Hepatocyte (in vitro differentiated cells): Measurements from ENCODE around the gene RHCG. TPM values are rescaled to one million over a fixed set of nuclear protein-coding genes. Genes with fewer than 3 reads are reported as not detected.

ENCODE experiments used
- DNase-seq: peaks from one replicate; pipeline ENCODE4 v3.0.0-alpha.2; 2016; ENCODE audit warnings: low spot score
- H2AFZ ChIP-seq: fragments of 200-600 bp; sonication (generic); 2 replicates; pipeline ENCODE4 v1.6.0; 2016; ENCODE audit warnings: antibody characterized with exemption, mild to moderate bottlenecking
- H3K27ac ChIP-seq: fragments of 200-600 bp; sonication (generic); 2 replicates; pipeline ENCODE4 v1.5.1; 2016; ENCODE audit warnings: mild to moderate bottlenecking
- H3K27me3 ChIP-seq: fragments of 200-600 bp; sonication (generic); 2 replicates; pipeline ENCODE4 v1.6.1; 2016
- H3K36me3 ChIP-seq: fragments of 200-600 bp; sonication (generic); replicated peaks from 2 replicates; pipeline ENCODE4 v1.5.1; 2016; ENCODE audit warnings: low read depth; ENCODE audit not compliant: insufficient read depth
- H3K4me1 ChIP-seq: fragments of 200-600 bp; sonication (generic); 2 replicates; pipeline ENCODE4 v1.5.1; 2016; ENCODE audit warnings: mild to moderate bottlenecking, moderate library complexity; ENCODE audit not compliant: insufficient read depth
- H3K4me2 ChIP-seq: fragments of 200-600 bp; sonication (generic); 2 replicates; pipeline ENCODE4 v1.6.0; 2016
- H3K4me3 ChIP-seq: fragments of 200-600 bp; sonication (generic); 2 replicates; pipeline ENCODE4 v1.5.1; 2016; ENCODE audit warnings: mild to moderate bottlenecking
- H3K79me2 ChIP-seq: fragments of 200-600 bp; sonication (generic); 2 replicates; pipeline ENCODE4 v1.6.0; 2017; ENCODE audit warnings: mild to moderate bottlenecking
- H3K9me2 ChIP-seq: fragments of 200-600 bp; sonication (generic); replicated peaks from 2 replicates; pipeline ENCODE4 v1.6.0; 2017; ENCODE audit warnings: mild to moderate bottlenecking; ENCODE audit not compliant: insufficient read depth
- H3K9me3 ChIP-seq: fragments of 200-600 bp; sonication (generic); 2 replicates; pipeline ENCODE4 v1.5.1; 2016; ENCODE audit warnings: low read depth, mild to moderate bottlenecking
- H4K20me1 ChIP-seq: fragments of 200-600 bp; sonication (generic); 2 replicates; pipeline ENCODE4 v1.6.0; 2016; ENCODE audit warnings: mild to moderate bottlenecking; ENCODE audit not compliant: insufficient read depth, poor library complexity, severe bottlenecking
- EZH2 ChIP-seq: fragments of 200-600 bp; sonication (generic); IDR thresholded peaks from 2 replicates; pipeline ENCODE4 v1.6.1; 2016; ENCODE audit warnings: antibody characterized with exemption, mild to moderate bottlenecking, borderline replicate concordance
- EZH2phosphoT487 ChIP-seq: fragments of 200-600 bp; sonication (generic); IDR thresholded peaks from one replicate; pipeline ENCODE4 v1.6.1; 2018; ENCODE audit warnings: antibody characterized with exemption, mild to moderate bottlenecking, low read depth, moderate library complexity; ENCODE audit not compliant: unreplicated experiment, severe bottlenecking
- WGBS: methylation state at CpG from one replicate; pipeline ENCODE4 v1.1.6; 2016; ENCODE audit warnings: low lambda C conversion rate; ENCODE audit errors: missing lambda C conversion rate; 5-methylcytosine and 5-hydroxymethylcytosine counted together
- polyA plus RNA-seq: library from polyadenylated mRNA; unstranded; fragments of >200 nt; fragmentation: Nextera tagmentation; extraction: Ambion mirVana; gene quantifications from 2 replicates; pipeline ENCODE4 v1.2.1, GENCODE V29; 2016
- total RNA-seq: library from RNA; depleted of rRNA; stranded (reverse); fragments of >200 nt; gene quantifications from 2 replicates; pipeline ENCODE4 v1.2.3, GENCODE V29; 2014
- TF ChIP-seq, protein P1 (sequence below): fragments of 200-600 bp; sonication (generic); IDR thresholded peaks from 2 replicates; pipeline ENCODE4 v1.5.1; 2016; ENCODE audit warnings: antibody characterized with exemption, mild to moderate bottlenecking; ENCODE audit not compliant: poor library complexity

RHCG gene
- total and polyA plus RNA-seq, 2 experiments from 2014 or later = 1.1 to 1.7 TPM

DNA sequence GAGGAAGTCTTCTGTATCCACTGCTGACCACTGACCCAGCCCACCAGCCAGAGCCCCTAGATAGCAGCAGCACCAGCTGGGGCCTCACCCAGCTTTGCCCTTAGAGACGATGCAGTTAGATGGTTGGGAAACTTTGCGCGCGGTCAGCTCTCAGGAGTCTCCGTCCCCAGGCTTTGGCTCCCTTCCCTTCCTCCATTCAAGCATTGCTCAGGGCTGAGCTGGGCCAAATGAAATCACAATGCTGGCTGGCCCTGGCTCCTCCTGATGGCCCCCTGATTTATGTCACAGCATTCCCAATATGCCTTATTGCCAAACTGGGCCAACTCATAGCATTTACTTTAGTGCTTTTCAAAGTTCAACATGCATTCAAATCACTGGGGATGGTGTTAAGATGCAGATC, 34.6 kb upstream of the RHCG start:
- no peaks in the 10 kb centered on the region for H3K27me3 ChIP-seq
- DNase-seq = no peak
- H2AFZ ChIP-seq = no peak overlapping the region
- H3K36me3 ChIP-seq = no peaks in the 10 kb centered on the region
- H3K4me2 ChIP-seq = no peak overlapping the region
- TF ChIP-seq, protein P1, sequence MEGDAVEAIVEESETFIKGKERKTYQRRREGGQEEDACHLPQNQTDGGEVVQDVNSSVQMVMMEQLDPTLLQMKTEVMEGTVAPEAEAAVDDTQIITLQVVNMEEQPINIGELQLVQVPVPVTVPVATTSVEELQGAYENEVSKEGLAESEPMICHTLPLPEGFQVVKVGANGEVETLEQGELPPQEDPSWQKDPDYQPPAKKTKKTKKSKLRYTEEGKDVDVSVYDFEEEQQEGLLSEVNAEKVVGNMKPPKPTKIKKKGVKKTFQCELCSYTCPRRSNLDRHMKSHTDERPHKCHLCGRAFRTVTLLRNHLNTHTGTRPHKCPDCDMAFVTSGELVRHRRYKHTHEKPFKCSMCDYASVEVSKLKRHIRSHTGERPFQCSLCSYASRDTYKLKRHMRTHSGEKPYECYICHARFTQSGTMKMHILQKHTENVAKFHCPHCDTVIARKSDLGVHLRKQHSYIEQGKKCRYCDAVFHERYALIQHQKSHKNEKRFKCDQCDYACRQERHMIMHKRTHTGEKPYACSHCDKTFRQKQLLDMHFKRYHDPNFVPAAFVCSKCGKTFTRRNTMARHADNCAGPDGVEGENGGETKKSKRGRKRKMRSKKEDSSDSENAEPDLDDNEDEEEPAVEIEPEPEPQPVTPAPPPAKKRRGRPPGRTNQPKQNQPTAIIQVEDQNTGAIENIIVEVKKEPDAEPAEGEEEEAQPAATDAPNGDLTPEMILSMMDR = no peak
- TF ChIP-seq EZH2 (no peak), EZH2phosphoT487 (no peak)
- H3K9me2 ChIP-seq = no peaks in the 10 kb centered on the region
- no peaks in the 10 kb centered on the region for H3K4me1 ChIP-seq
- H3K9me3 ChIP-seq = no peaks in the 10 kb centered on the region
- WGBS = 97% methylated on average over 4 of the region's 5 CpGs
- H4K20me1 ChIP-seq = no peaks in the 10 kb centered on the region
- H3K4me3 ChIP-seq = no peak overlapping the region
- H3K27ac ChIP-seq = no peak overlapping the region
- no peaks in the 10 kb centered on the region for H3K79me2 ChIP-seq

DNA sequence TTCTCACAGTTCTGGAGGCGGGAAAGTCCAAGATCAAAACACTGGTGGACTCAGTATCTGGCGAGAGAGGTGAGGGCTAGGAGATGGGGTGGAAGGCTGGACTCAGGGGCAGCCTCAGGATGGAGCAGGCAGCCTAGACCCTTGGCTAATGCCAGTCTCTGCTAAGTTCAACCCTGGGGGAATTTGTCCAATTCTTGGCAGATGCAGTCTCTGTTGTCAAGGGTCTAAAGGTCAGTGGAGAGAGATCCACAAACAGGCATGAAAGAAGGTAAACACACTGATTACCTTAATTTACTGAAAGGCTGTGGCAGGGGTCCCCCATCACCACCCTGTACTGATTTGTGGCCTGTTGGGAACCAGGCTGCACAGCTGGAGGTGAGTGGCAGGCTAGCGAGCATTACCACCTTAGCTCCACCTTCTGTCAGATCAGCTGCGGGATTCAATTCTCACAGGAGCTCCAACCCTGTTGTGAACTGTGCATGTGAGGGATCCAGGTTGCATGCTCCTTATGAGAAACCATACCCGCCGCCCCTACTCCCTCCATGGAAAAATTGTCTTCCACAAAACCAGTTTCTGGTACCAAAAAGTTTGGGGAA, 32.5 kb upstream of the RHCG start:
- H3K79me2 ChIP-seq = no peaks in the 10 kb centered on the region
- WGBS = 85% methylated on average over 6 of the region's 6 CpGs
- H3K4me2 ChIP-seq = no peak overlapping the region
- no peaks in the 10 kb centered on the region for H3K36me3 ChIP-seq
- H3K9me2 ChIP-seq = no peaks in the 10 kb centered on the region
- no peak overlapping the region for H3K4me3 ChIP-seq
- no peaks in the 10 kb centered on the region for H4K20me1 ChIP-seq
- no peaks in the 10 kb centered on the region for H3K9me3 ChIP-seq
- no peak for DNase-seq
- no peak overlapping the region for H3K27ac ChIP-seq
- TF ChIP-seq EZH2 (no peak), EZH2phosphoT487 (no peak)
- TF ChIP-seq, protein P1 = no peak
- no peaks in the 10 kb centered on the region for H3K4me1 ChIP-seq
- H2AFZ ChIP-seq = no peak overlapping the region
- H3K27me3 ChIP-seq = no peaks in the 10 kb centered on the region

DNA sequence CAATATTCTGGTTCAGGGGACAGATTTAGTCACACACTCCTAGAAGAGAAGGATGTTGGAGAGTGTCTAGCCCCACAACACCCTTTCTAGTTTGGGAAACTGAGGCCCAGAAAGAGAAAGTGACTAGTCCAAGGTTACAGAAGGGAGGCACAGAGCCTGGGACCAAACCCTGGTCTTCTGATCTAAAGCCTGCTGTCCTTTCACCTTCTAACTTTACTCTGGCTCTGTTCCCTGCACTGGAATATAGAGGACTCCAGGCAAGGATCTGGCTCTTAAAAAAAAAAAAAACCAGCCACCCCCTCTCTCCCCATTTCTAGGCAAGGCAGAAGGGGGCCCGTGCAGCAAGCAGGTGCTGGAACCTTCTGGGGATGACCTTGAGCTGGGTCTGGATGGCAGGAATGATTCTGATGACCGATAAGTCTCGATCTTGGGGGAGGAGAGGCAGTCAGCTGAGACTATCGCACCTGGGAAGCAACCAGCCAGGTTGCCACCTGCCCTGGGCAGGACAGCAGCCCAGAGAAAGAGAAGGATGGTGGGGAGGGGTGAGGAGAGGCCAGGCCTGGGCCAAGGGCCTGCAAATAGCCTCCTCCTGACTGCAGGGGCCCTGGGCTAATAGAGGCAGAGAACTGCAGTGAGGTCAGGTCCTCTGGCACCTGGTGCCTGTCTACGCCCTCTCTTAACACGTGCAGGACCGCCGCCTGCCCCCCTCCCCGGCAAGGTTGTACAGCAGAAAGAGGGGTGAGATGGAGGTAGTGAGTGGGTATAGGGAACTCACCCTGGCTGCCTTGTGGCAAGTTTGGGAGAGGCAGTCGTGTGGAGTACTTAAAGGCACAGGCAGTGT, 30.4 kb upstream of the RHCG start:
- Histone ChIP-seq H3K79me2 (no peaks in the 10 kb centered on the region), H3K9me3 (no peaks in the 10 kb centered on the region), H4K20me1 (no peaks in the 10 kb centered on the region), H3K36me3 (no peaks in the 10 kb centered on the region), H3K9me2 (no peaks in the 10 kb centered on the region), H3K27ac (no peak overlapping the region), H3K4me1 (no peaks in the 10 kb centered on the region), H3K27me3 (no peaks in the 10 kb centered on the region), H3K4me2 (no peak overlapping the region), H2AFZ (no peak overlapping the region), H3K4me3 (no peak overlapping the region)
- DNase-seq = no peak
- WGBS = 88% methylated on average over 10 of the region's 10 CpGs
- TF ChIP-seq EZH2phosphoT487 (no peak), EZH2 (no peak)
- TF ChIP-seq, protein P1 = no peak
